ENCODE measurements around the gene TPH1. TPM values are rescaled to one million over a fixed set of nuclear protein-coding genes. Genes with fewer than 3 reads are reported as not detected.
A peak's percentile ranks its signal among the peaks of the same experiment; 100 is the strongest.

The TPH1 gene
- total RNA-seq, 1 experiment from 2014 or later: 0.19 TPM

DNA sequence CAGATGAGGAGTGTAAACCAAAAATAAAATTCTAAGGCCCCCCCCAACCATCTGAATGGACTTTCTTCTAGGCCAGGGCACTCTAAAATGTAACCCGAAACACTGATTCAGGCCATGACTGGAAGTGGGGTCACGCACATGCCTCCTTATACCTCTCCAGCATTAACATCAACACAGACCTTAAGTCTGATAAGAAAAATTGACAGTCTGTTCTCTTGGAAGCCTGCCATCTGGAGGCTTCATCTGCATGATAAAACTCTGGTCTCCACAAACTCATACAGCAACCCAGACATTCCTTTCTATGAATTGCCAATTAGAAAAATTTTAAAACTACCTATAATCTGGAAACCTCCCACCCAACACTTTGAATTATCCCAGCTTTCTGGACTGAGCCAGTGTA, 29.3 kb downstream of the TPH1 start:
- CTCF ChIA-PET: interaction anchor here (1.1 kb wide), 1 partner anchor 286 kb away, joined by 3 read pairs; no protein-coding TSS in a partner anchor

DNA sequence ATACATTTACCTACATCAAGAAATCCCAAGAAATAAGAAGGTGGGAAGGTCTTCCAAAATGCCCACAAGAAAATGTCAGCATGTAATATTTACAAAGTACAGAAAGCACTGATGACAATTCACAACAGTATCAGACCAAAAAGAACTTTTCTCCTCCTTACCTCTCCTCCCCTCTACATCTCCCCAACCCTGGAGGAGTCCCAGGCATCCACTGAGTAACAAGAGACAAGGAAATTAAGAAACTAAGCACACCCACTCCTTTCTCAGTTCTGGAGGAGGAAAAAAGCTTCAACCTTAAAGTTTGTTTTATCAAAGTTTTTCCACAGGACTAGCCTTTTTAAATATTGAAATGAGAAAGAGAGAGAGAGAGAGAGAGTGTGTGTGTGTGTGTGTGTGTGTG, 31.2 kb downstream of the TPH1 start:
- TF ChIP-seq, protein P1, sequence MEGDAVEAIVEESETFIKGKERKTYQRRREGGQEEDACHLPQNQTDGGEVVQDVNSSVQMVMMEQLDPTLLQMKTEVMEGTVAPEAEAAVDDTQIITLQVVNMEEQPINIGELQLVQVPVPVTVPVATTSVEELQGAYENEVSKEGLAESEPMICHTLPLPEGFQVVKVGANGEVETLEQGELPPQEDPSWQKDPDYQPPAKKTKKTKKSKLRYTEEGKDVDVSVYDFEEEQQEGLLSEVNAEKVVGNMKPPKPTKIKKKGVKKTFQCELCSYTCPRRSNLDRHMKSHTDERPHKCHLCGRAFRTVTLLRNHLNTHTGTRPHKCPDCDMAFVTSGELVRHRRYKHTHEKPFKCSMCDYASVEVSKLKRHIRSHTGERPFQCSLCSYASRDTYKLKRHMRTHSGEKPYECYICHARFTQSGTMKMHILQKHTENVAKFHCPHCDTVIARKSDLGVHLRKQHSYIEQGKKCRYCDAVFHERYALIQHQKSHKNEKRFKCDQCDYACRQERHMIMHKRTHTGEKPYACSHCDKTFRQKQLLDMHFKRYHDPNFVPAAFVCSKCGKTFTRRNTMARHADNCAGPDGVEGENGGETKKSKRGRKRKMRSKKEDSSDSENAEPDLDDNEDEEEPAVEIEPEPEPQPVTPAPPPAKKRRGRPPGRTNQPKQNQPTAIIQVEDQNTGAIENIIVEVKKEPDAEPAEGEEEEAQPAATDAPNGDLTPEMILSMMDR (IDR thresholded peaks at IDR 0.05; ENCODE audit: unreplicated experiment): no peak
- BruUV-seq (replicated peaks): no TSS peak

More for the DNA sequence above, 29.3 kb downstream of the TPH1 start:
- BruUV-seq (replicated peaks): no TSS peak
- POLR2A ChIA-PET: interaction anchor here (0.7 kb wide), 1 partner anchor 13 kb away, joined by 3 read pairs; no protein-coding TSS in a partner anchor
- H3K9me3 Mint-ChIP-seq (ENCODE audit: unreplicated experiment): no peaks in the 10 kb centered on the region
- no peak overlapping the region for H3K4me3 Mint-ChIP-seq (ENCODE audit: unreplicated experiment)
- DNase-seq (ENCODE audit: unreplicated experiment): no peak
- no peak overlapping the region for H3K27ac Mint-ChIP-seq (ENCODE audit: low read depth, unreplicated experiment)
- intact Hi-C loops (cut with micrococcal nuclease): no loop called here
- no peaks in the 10 kb centered on the region for H3K36me3 Mint-ChIP-seq (ENCODE audit: insufficient read depth, unreplicated experiment)
- H3K4me1 Mint-ChIP-seq (ENCODE audit: insufficient read depth, unreplicated experiment): peaks cover 7% of the 10 kb centered on the region
- TF ChIP-seq, protein P1 (IDR thresholded peaks at IDR 0.05; ENCODE audit: unreplicated experiment): no peak
- no peaks in the 10 kb centered on the region for H3K27me3 Mint-ChIP-seq (ENCODE audit: insufficient read depth, unreplicated experiment)

DNA sequence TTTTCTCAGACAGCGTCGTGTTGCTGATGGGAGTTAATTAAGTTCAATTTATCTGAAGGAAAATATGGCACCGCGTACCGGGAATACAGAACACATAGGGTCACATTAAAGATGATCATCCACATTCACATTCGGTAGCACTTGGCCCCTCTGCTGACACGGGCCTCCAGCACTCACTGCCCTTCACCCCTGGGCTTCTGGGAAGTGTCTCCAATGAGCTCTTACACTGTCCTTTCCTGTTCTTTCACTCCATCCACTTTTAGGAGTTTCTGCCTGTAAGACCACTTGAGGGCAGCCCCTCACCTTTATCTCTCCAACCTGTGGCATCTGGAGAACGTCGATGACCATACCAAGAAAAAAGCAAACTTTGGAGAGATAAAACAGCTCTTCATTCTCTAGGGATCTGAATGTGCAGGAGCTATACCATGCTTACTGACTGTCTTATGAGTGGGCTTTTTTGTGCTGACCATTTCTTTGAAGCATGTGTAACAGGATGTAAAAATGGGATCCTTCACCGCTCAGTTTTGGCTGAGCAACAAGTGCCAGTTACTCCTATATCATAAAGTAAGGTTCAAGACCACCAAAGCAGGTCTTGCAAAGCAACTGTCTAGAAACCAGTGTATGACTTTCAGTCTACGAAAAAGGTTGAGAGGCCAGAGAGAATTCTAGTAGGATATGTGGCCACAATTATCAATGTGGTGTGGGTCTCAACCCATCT, 32.1 kb downstream of the TPH1 start:
- intact Hi-C loops (cut with micrococcal nuclease): loop anchor here (5.0 kb wide), 1 partner anchor 93 kb away; the partner anchor contains the start of gene SAAL1
- Mint-ChIP-seq H3K36me3 (ENCODE audit: insufficient read depth, unreplicated experiment) (no peaks in the 10 kb centered on the region), H3K4me1 (ENCODE audit: insufficient read depth, unreplicated experiment) (peaks cover 11% of the 10 kb centered on the region), H3K4me3 (ENCODE audit: unreplicated experiment) (peak overlapping the region; percentile 77), H3K9me3 (ENCODE audit: unreplicated experiment) (no peaks in the 10 kb centered on the region), H3K27me3 (ENCODE audit: insufficient read depth, unreplicated experiment) (no peaks in the 10 kb centered on the region), H3K27ac (ENCODE audit: low read depth, unreplicated experiment) (peak overlapping the region; percentile 32)
- TF ChIP-seq, protein P1 (IDR thresholded peaks at IDR 0.05; ENCODE audit: unreplicated experiment): no peak
- BruUV-seq (replicated peaks): no TSS peak
- CTCF ChIA-PET: interaction anchor here (0.7 to 2.9 kb wide), 5 partner anchors 22 to 718 kb away, joined by 3 to 9 read pairs (median 4); no protein-coding TSS in a partner anchor
- POLR2A ChIA-PET: interaction anchor here (0.6 to 1.7 kb wide), 4 partner anchors 8 to 508 kb away, joined by 3 to 5 read pairs (median 4); no protein-coding TSS in a partner anchor
- no peak for DNase-seq (ENCODE audit: unreplicated experiment)

More for the DNA sequence above, 31.2 kb downstream of the TPH1 start:
- Mint-ChIP-seq H3K27me3 (ENCODE audit: insufficient read depth, unreplicated experiment) (no peaks in the 10 kb centered on the region), H3K4me1 (ENCODE audit: insufficient read depth, unreplicated experiment) (peaks cover 11% of the 10 kb centered on the region), H3K9me3 (ENCODE audit: unreplicated experiment) (no peaks in the 10 kb centered on the region), H3K36me3 (ENCODE audit: insufficient read depth, unreplicated experiment) (no peaks in the 10 kb centered on the region), H3K27ac (ENCODE audit: low read depth, unreplicated experiment) (no peak overlapping the region), H3K4me3 (ENCODE audit: unreplicated experiment) (no peak overlapping the region)
- ChIA-PET CTCF (interaction anchor here (1.2 to 2.9 kb wide), 2 partner anchors 24 to 27 kb away, joined by 3 to 9 read pairs; no protein-coding TSS in a partner anchor), POLR2A (interaction anchor here (1.3 kb wide), 1 partner anchor 24 kb away, joined by 3 read pairs; no protein-coding TSS in a partner anchor)
- intact Hi-C loops (cut with micrococcal nuclease): loop anchor here (5.0 kb wide), 1 partner anchor 92 kb away; the partner anchor contains the start of gene SAAL1
- no peak for DNase-seq (ENCODE audit: unreplicated experiment)

Measured in MCF 10A (cell line).